WERI-Rb-1 (cell line): Measurements from ENCODE around the gene ANKRD17.
"Not testable (repeated sequence)": the region's sequence is repeated elsewhere in the genome, so short reads cannot be mapped to it uniquely, and the experiment has no call there.

ENCODE experiments used
- DNase-seq: peaks from one replicate; pipeline ENCODE4 v3.0.0-alpha.2; 2020
- H3K27ac ChIP-seq: fragments of 250-450 bp; sonication (Bioruptor Pico); 2 replicates; pipeline ENCODE4 v1.5.1; 2020; ENCODE audit warnings: mild to moderate bottlenecking, moderate library complexity
- H3K27me3 ChIP-seq: fragments of 250-450 bp; sonication (Bioruptor Pico); 2 replicates; pipeline ENCODE4 v1.5.1; 2021; ENCODE audit warnings: mild to moderate bottlenecking, low read depth, moderate library complexity; ENCODE audit not compliant: insufficient read depth, severe bottlenecking
- H3K36me3 ChIP-seq: fragments of 250-450 bp; sonication (Bioruptor Pico); 2 replicates; pipeline ENCODE4 v1.5.1; 2020; ENCODE audit warnings: mild to moderate bottlenecking, moderate library complexity
- H3K4me3 ChIP-seq: 2 replicates; pipeline ENCODE4 v1.5.1; 2011; ENCODE audit warnings: low read depth, mild to moderate bottlenecking, control low read depth, low read length
- H3K9me3 ChIP-seq: fragments of 250-450 bp; sonication (Bioruptor Pico); 2 replicates; pipeline ENCODE4 v1.5.1; 2021; ENCODE audit warnings: mild to moderate bottlenecking, moderate library complexity; ENCODE audit not compliant: severe bottlenecking
- CTCF ChIP-seq: IDR thresholded peaks from 2 replicates; pipeline ENCODE4 v1.5.1; 2011; ENCODE audit warnings: low read depth, mild to moderate bottlenecking, control low read depth, inconsistent platforms, low read length

The ANKRD17 gene

GRCh38 chr4:73230865-73231517 is 27.6 kb downstream of the ANKRD17 start:
- Histone ChIP-seq H3K27ac (no peak overlapping the region), H3K36me3 (peaks cover 26% of the 10 kb centered on the region)
- DNase-seq = no peak

GRCh38 chr4:73228800-73229199 is 29.8 kb downstream of the ANKRD17 start:
- H3K9me3 ChIP-seq, DNase-seq, H3K27me3 ChIP-seq, H3K27ac ChIP-seq, H3K4me3 ChIP-seq: not testable (repeated sequence)
- H3K36me3 ChIP-seq = peaks cover 12% of the 10 kb centered on the region

More at GRCh38 chr4:73230865-73231517, 27.6 kb downstream of the ANKRD17 start:
- no peaks in the 10 kb centered on the region for H3K27me3 ChIP-seq
- TF ChIP-seq CTCF = no peak
- H3K4me3 ChIP-seq = no peak overlapping the region
- H3K9me3 ChIP-seq = no peaks in the 10 kb centered on the region

- Histone ChIP-seq H3K27me3 (no peaks in the 10 kb centered on the region), H3K27ac (no peak overlapping the region), H3K9me3 (no peaks in the 10 kb centered on the region), H3K4me3 (no peak overlapping the region), H3K36me3 (no peaks in the 10 kb centered on the region; the same call in 1 of the 2 replicates)
- no peak for TF ChIP-seq CTCF
- no peak for DNase-seq
Measured at GRCh38 chr4:73224886-73225285, 33.7 kb downstream of the ANKRD17 start.

- no peak for DNase-seq
- H3K4me3 ChIP-seq = peak overlapping the region; percentile 63
- no peaks in the 10 kb centered on the region for H3K27me3 ChIP-seq
- peaks cover 4% of the 10 kb centered on the region; the same call in 1 of the 2 replicates for H3K36me3 ChIP-seq
- TF ChIP-seq CTCF = no peak
- H3K27ac ChIP-seq = peak overlapping the region; percentile 84
- no peaks in the 10 kb centered on the region for H3K9me3 ChIP-seq
Measured at GRCh38 chr4:73223258-73223650, 35.3 kb downstream of the ANKRD17 start.

GRCh38 chr4:73222466-73223257 is 35.9 kb downstream of the ANKRD17 start:
- Histone ChIP-seq H3K27ac (peak overlapping the region; percentile 84), H3K27me3 (no peaks in the 10 kb centered on the region), H3K36me3 (peaks cover 9% of the 10 kb centered on the region), H3K9me3 (no peaks in the 10 kb centered on the region), H3K4me3 (peak overlapping the region; percentile 63)
- DNase-seq = peak; percentile 68
- no peak for TF ChIP-seq CTCF

GRCh38 chr4:73221734-73222133 is 36.9 kb downstream of the ANKRD17 start:
- Histone ChIP-seq H3K4me3 (peak overlapping the region; percentile 63), H3K27ac (peak overlapping the region; percentile 84)
- no peak for DNase-seq

More at GRCh38 chr4:73221734-73222133, 36.9 kb downstream of the ANKRD17 start:
- no peaks in the 10 kb centered on the region for H3K9me3 ChIP-seq
- no peak for TF ChIP-seq CTCF
- peaks cover 12% of the 10 kb centered on the region for H3K36me3 ChIP-seq
- H3K27me3 ChIP-seq = no peaks in the 10 kb centered on the region
